Measurements from ENCODE around the gene RNFT2. TPM values are rescaled to one million over a fixed set of nuclear protein-coding genes. Genes with fewer than 3 reads are reported as not detected.

Gene RNFT2, protein sequence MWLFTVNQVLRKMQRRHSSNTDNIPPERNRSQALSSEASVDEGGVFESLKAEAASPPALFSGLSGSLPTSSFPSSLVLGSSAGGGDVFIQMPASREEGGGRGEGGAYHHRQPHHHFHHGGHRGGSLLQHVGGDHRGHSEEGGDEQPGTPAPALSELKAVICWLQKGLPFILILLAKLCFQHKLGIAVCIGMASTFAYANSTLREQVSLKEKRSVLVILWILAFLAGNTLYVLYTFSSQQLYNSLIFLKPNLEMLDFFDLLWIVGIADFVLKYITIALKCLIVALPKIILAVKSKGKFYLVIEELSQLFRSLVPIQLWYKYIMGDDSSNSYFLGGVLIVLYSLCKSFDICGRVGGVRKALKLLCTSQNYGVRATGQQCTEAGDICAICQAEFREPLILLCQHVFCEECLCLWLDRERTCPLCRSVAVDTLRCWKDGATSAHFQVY
- 1 to 10 TPM; 1.4 to 3.5 (median 2.5) TPM for polyA plus RNA-seq (ENCODE audit: low read depth in 6 of 6)

DNA sequence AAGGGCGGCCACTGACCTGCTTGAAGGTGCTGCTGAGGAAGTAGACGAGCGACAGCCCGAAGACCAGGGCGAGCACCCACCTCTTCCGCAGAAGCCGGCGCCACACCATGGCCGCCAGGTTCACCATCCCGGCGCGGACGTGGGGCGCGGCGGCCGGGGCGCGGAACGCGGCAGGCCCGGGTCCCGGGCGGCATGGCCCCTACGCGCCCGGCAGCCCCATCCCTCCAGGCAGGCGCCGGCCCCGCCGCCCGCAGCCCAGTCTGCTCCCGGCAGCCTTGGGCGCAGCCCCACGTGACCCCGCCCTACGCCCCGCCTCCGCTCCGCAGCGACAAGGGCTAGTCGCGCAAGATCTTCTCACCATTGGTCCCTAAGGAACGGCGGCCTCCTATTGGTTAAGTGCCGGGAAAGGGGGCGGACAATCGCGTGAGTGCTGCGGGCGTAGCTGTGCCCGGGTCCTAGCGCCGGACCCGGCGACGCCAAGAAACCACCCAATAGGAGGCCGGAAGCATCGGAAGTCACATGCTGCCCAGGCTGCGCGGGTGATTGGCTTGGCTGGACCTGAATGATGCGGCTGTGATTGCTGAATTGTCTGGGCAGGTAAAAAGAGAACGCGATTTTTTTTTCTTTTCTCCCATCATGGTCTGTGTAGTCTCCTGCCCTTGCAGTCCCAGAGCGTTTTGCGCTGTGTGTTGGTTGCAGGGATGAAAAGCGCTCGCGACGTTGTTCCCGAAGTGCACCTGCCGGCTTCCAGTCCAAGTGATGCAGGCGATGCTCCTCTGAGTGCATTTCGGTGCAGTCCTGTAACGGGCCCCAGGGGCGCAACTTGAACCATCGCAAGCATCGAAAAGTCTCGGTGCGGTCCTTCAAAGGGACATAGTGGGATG lies at the start of gene RNFT2, which contains the start of gene SPRING1:
TSS of gene RNFT2 (plus strand) at position 542 of the 884 bp plus-strand sequence. CDS start 2,183 bp downstream, outside the sequence.
TSS of gene SPRING1 (minus strand) at position 296 of the 884 bp plus-strand sequence. CDS start at position 127, 169 bp downstream.
- no peaks in the 10 kb centered on the region for H3K27me3 Mint-ChIP-seq
- peak within 1 kb of the TSS; percentile 82 to 96 (median 92) for H3K27ac Mint-ChIP-seq
- H3K4me1 Mint-ChIP-seq, result peaks cover 33 to 50% (median 34%) of the 10 kb centered on the region in 3 donors
- peaks cover 8 to 13% of the 10 kb centered on the region in 2 donors for H3K36me3 Mint-ChIP-seq
- DNase-seq (peak; percentile 99), ATAC-seq (ENCODE audit: low read depth in 2 of 2) (peak; percentile 93 to 94)
- peak within 1 kb of the TSS; percentile 91 to 99 (median 96) for H3K4me3 Mint-ChIP-seq
- no peaks in the 10 kb centered on the region for H3K9me3 Mint-ChIP-seq

DNA sequence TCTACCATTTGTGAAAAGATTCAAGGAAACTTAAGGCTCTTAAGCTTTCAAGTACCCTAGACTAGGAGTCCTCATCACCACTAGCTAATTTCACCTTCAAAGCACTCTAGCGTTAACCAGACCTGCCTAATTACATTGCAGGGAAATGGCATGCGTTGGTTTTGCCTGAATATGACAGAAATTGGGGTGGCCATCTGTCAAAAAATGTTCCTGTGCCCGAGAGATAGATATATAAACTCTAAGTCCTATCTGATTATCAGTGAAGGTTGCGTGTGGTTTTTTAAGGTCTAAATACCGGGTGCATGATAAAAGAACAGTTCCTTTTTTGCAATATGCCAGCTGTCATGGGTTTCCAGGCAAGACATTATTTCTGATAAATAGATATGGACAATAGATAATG lies 48.6 kb upstream of the RNFT2 start:
- Mint-ChIP-seq H3K4me1 (peaks cover 22 to 39% (median 30%) of the 10 kb centered on the region in 3 donors), H3K4me3 (no peak overlapping the region), H3K27me3 (peaks cover 17 to 30% (median 27%) of the 10 kb centered on the region in 3 donors), H3K9me3 (no peaks in the 10 kb centered on the region), H3K36me3 (no peaks in the 10 kb centered on the region), H3K27ac (no peak overlapping the region)
- ATAC-seq (ENCODE audit: low read depth in 2 of 2) (no peak), DNase-seq (no peak)

DNA sequence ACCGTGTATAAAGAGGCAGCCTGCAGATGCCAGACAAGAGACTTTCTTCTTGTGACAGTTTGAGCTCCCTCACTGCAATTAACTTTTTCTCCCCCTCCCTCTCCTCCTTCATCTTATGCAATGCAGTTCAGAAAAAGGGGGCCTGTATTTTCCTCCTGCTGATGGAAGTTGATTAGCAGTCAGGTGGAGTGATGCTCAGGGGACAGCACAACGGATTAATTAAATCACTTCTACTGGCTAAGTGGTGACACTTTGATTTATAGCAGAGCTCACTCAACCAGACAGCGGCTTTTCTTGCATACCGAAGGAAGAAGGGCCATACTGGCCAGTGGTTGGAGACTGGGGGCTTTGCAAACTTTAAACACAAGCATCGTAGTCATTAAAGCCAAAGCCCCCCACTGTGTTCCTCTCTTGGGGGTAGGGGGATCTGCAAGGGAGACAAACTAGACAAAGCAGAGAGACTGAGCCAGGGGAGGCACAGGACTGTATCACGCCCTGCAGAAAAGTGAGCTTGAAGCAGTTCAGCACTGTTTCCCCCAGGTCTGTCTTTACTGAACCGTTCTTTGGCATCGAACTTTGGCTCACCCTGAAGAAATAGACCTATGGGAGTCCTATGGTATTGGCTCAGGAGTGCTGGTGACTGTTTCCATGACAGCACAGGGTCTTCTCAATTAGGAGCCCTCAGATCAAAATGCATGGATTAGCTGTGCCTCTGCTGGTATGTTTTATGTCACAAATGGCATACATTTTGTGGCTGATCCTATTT lies 48.0 kb upstream of the RNFT2 start:
- Mint-ChIP-seq H3K27me3 (peaks cover 24 to 36% (median 33%) of the 10 kb centered on the region in 3 donors), H3K4me1 (peaks cover 28 to 45% (median 36%) of the 10 kb centered on the region in 3 donors), H3K4me3 (peak overlapping the region in 1 of 8 donors; percentile 21), H3K36me3 (no peaks in the 10 kb centered on the region), H3K27ac (no peak overlapping the region), H3K9me3 (no peaks in the 10 kb centered on the region)
- DNase-seq (no peak), ATAC-seq (ENCODE audit: low read depth in 2 of 2) (no peak)

DNA sequence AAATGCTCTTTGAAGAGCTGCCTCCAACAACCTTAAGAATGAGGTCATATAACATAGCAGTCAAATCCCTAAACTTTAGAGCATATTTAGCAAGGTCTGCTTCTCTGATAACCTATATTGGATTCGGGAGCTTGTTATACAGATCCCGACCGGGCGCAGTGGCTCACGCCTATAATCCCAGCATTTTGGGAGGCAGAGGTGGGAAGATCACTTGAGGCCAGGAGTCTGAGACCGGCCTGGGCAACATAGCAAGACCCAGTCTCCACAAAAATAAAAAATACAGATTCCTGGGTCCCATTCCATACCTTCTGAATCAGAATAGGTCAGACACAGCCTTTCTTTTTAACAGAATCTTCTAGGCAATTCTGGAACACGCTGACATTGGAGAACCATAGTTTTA lies 46.9 kb upstream of the RNFT2 start:
- DNase-seq (no peak), ATAC-seq (ENCODE audit: low read depth in 2 of 2) (no peak)
- Mint-ChIP-seq H3K36me3 (no peaks in the 10 kb centered on the region), H3K27ac (no peak overlapping the region), H3K9me3 (no peaks in the 10 kb centered on the region), H3K4me3 (peak overlapping the region in 1 of 8 donors; percentile 22), H3K4me1 (peaks cover 39 to 56% (median 43%) of the 10 kb centered on the region in 3 donors), H3K27me3 (peaks cover 31 to 44% (median 39%) of the 10 kb centered on the region in 3 donors)

DNA sequence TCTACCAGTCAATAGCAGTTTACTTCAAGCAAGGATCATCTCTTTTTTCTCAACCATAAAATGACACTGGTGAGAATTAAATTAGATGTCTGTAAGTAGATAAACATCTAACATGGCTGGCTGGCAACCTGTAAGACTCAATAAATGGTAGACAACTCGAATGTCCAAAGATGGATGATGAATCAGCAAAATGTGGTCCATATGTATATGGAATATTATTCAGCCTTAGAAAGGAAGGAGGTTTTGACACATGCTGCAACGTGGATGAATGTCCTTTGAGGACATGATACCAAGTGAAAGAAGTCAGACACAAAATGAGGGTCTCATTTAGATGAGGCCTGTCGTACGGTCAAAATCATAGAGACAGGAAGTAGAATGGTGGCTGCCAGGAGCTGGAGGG lies 46.5 kb upstream of the RNFT2 start:
- Mint-ChIP-seq H3K9me3 (no peaks in the 10 kb centered on the region), H3K36me3 (no peaks in the 10 kb centered on the region), H3K4me1 (peaks cover 43 to 60% (median 48%) of the 10 kb centered on the region in 3 donors), H3K4me3 (peak overlapping the region in 3 of 8 donors; percentile 6 to 62 (median 24)), H3K27me3 (peaks cover 34 to 49% (median 44%) of the 10 kb centered on the region in 3 donors), H3K27ac (no peak overlapping the region)
- DNase-seq (no peak), ATAC-seq (ENCODE audit: low read depth in 2 of 2) (no peak)

DNA sequence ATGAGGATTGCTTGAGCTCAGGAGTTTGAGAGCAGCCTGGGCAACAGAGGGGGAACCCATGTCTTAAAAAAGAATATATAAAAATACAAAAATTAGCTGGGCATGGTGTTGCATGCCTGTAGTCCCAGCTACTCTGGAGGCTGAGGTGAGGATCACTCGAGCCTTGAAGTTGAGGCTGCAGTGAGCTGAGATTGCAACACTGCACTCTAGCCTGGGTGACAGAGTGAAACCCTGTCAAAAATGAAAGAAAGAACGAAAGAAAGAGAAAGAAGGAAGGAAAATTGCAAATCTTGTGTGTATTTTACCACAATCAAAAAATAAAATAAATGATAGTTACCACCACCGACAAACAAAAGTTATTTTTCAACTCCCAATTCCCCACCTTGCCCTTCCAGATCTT lies 45.5 kb upstream of the RNFT2 start:
- Mint-ChIP-seq H3K27ac (peak overlapping the region in 1 of 6 donors; percentile 7), H3K27me3 (peaks cover 34 to 51% (median 46%) of the 10 kb centered on the region in 3 donors), H3K4me1 (peaks cover 44 to 61% (median 45%) of the 10 kb centered on the region in 3 donors), H3K4me3 (peak overlapping the region; percentile 24 to 92 (median 74)), H3K9me3 (no peaks in the 10 kb centered on the region), H3K36me3 (no peaks in the 10 kb centered on the region)
- no peak for ATAC-seq (ENCODE audit: low read depth in 2 of 2)
- no peak for DNase-seq

DNA sequence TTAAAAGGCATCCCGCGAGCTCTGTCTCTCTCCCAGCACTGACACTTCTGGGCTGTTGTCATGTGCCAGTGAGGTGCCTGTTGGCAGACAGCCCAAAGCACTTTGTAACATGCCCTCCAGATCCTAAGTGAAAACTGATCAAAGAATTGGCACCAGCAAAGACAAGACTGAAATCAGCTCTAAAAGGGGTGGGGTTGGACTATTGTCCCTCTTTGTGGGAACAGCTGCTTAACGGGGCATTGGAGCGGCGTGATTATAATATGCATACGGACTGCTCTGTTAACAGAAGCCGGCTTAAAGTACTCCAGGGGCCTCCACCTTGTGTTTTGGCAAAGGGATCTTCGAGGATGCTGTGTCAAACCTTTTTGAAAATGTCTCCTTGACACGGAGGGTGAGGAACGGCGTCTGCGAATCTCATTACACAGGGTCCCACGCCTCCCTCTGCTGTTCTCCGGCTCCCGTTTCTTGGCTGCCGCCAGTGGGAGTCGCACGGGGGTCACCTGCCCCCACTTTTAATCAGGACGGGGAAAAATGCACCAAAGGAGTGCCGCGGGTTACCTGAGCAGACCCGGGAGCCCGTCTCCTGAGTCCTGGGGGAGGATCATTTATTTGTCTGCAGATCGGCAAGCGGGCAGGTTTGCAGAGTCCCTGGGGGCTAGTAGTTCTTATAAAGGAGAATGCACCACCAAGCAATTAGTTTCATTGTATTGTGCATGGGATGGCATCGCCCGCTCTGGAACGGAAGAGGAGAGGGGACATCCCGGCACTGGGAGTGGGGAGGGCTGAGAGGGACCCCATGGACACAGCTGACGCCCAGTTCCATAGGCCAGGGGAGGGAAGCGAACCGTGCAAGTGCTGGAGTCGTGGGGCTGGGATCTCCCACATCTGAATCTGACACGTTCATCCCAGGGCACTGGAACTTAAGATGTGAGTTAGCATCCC lies 44.6 kb upstream of the RNFT2 start:
- H3K27ac Mint-ChIP-seq, result peak overlapping the region in 3 of 6 donors; percentile 16 to 42 (median 22)
- H3K27me3 Mint-ChIP-seq, result peaks cover 34 to 51% (median 46%) of the 10 kb centered on the region in 3 donors
- H3K36me3 Mint-ChIP-seq, result no peaks in the 10 kb centered on the region
- H3K9me3 Mint-ChIP-seq, result no peaks in the 10 kb centered on the region
- peaks cover 44 to 57% (median 46%) of the 10 kb centered on the region in 3 donors for H3K4me1 Mint-ChIP-seq
- peak overlapping the region; percentile 30 to 92 (median 80) for H3K4me3 Mint-ChIP-seq
- DNase-seq, result no peak
- ATAC-seq (ENCODE audit: low read depth in 2 of 2), result peak in 1 of 2 donors; percentile 11

DNA sequence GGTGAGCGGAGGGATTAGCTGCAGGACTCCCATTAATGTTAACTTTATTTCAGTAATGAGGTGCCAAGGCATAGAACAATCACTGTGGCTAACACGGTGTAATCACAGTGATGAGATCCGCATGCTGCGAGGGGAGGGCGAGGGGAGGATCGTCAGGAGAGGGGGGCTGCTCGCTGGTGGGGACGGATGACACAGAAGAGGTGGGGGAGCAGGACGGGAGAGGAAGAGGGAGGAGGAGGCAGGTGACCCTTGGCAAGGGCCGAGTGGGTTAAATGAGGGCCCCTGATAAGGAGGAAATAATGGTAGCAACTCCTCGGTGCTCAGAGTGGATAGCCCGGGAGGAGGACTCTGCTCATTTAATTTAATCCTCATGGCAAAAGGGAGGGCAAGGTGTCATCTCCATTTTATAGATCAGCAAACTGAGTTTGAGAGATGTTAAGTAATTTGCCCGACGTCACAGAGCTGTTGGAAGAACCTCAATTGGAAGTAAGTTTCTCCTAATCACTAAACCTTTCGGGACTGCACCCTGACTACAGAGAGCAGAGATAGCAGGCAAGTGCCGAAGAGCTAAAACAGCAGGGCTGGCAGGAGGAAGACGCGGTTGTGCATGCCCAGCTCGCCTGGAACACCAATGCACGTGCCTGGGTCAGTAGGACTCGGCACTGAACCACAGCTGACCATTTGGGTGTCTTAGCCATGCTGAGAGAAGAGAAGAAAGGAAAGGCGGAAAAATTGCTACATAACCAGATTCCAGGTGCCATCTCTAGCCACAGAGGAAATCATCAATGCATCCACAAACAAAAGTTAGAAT lies 43.3 kb upstream of the RNFT2 start:
- H3K4me3 Mint-ChIP-seq, result peak overlapping the region; percentile 30 to 92 (median 80)
- peaks cover 29 to 51% (median 46%) of the 10 kb centered on the region in 3 donors for H3K27me3 Mint-ChIP-seq
- no peaks in the 10 kb centered on the region for H3K36me3 Mint-ChIP-seq
- H3K9me3 Mint-ChIP-seq, result no peaks in the 10 kb centered on the region
- H3K27ac Mint-ChIP-seq, result peak overlapping the region in 1 of 6 donors; percentile 69
- H3K4me1 Mint-ChIP-seq, result peaks cover 43 to 47% (median 44%) of the 10 kb centered on the region in 3 donors
- DNase-seq (no peak), ATAC-seq (ENCODE audit: low read depth in 2 of 2) (peak; percentile 43 to 45)

DNA sequence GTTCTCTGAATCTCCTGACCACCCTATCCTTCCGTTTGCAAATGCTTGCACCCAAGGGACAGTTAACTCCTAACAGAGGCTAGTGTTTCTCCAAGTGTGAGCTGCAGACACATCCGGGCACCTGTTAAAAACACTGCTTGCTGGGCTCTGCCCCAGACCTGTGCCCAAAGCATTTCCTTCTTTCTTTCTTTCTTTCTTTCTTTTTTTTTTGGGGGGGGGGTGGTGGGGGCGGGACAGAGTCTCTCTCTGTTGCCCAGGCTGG lies 42.7 kb upstream of the RNFT2 start:
- Mint-ChIP-seq H3K9me3 (no peaks in the 10 kb centered on the region), H3K4me1 (peaks cover 43 to 44% (median 43%) of the 10 kb centered on the region in 3 donors)

DNA sequence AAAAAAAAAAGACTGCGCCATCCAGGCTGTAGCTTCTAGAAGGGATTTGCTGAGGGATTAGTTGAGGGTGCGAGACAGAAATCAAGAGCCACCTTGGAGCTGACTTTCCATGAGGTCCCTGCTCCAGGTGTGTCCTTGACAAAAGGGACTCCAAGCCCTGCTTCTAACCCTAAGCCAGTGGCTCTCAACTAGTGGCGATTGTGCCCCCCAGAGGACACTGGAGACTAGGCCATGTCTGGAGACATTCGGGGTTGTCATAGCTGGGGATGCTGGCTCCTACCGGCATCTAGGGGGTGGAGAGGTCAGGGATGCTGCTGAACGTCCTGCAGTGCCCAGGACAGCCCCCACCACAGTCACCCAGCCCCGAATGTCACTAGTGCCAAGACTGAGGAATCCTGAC lies 40.8 kb upstream of the RNFT2 start:
- peaks cover 0 to 2% (median 0%) of the 10 kb centered on the region in 7 donors for H3K9me3 Mint-ChIP-seq
- H3K36me3 Mint-ChIP-seq, result no peaks in the 10 kb centered on the region
- peaks cover 39 to 44% (median 43%) of the 10 kb centered on the region in 3 donors for H3K4me1 Mint-ChIP-seq
- peaks cover 21 to 39% (median 38%) of the 10 kb centered on the region in 3 donors for H3K27me3 Mint-ChIP-seq
- peak overlapping the region in 1 of 6 donors; percentile 26 for H3K27ac Mint-ChIP-seq
- H3K4me3 Mint-ChIP-seq, result no peak overlapping the region
- DNase-seq (no peak), ATAC-seq (ENCODE audit: low read depth in 2 of 2) (peak in 1 of 2 donors; percentile 29)

More for the DNA sequence above, 42.7 kb upstream of the RNFT2 start:
- H3K36me3 Mint-ChIP-seq, result no peaks in the 10 kb centered on the region
- peaks cover 29 to 51% (median 46%) of the 10 kb centered on the region in 3 donors for H3K27me3 Mint-ChIP-seq
- H3K27ac Mint-ChIP-seq, result no peak overlapping the region
- DNase-seq (no peak), ATAC-seq (ENCODE audit: low read depth in 2 of 2) (peak; percentile 44)
- peak overlapping the region; percentile 30 to 92 (median 80) for H3K4me3 Mint-ChIP-seq

DNA sequence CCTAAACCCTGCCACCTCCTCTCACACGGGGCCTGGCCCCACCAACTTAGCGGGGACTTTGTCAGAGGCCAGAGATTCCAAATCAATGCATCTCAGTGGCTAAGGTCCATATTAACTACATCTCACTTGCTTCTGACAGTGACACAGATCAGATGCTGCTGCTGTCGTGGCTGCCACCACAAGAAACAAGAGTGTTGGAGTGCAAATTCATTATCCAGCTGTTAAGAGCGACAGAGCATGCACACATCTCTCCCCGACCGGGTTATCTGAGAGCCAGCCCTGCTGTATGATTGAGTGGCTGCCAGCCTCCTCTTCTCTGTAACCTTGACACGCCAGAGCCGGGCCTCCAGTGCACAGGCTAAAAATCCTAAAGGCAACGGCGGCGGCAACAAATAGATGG lies 40.4 kb upstream of the RNFT2 start:
- no peak overlapping the region for H3K4me3 Mint-ChIP-seq
- peaks cover 21 to 38% (median 37%) of the 10 kb centered on the region in 3 donors for H3K27me3 Mint-ChIP-seq
- no peak for DNase-seq
- H3K36me3 Mint-ChIP-seq, result no peaks in the 10 kb centered on the region
- peaks cover 0 to 2% (median 0%) of the 10 kb centered on the region in 7 donors for H3K9me3 Mint-ChIP-seq
- ATAC-seq (ENCODE audit: low read depth in 2 of 2), result no peak
- H3K4me1 Mint-ChIP-seq, result peaks cover 36 to 41% (median 39%) of the 10 kb centered on the region in 3 donors
- H3K27ac Mint-ChIP-seq, result peak overlapping the region in 1 of 6 donors; percentile 14
